BJ (cell line): ENCODE measurements around the gene CCDC148. TPM values are rescaled to one million over a fixed set of nuclear protein-coding genes. Genes with fewer than 3 reads are reported as not detected.

Experiments
- CTCF ChIA-PET: fragments of 350-600 bp; formaldehyde crosslinking; extraction: SDS; loops from one replicate; lab custom pipeline; 2021; ENCODE audit warnings: antibody characterized with exemption, inconsistent platforms; lab: Yijun Ruan, JAX
- POLR2A ChIA-PET: fragments of 300-600 bp; sonication (Branson Sonifier 250); formaldehyde crosslinking; extraction: SDS; loops from one replicate; lab custom pipeline; 2021; ENCODE audit warnings: antibody characterized with exemption; lab: Charles Lee
- DNase-seq: peaks from one replicate; pipeline ENCODE4 v3.0.0-alpha.2; 2011; ENCODE audit warnings: low read depth
- H3K27me3 ChIP-seq: 2 replicates; pipeline ENCODE4 v1.6.0; 2011; ENCODE audit warnings: low read length; ENCODE audit not compliant: control insufficient read depth, insufficient read depth
- H3K36me3 ChIP-seq: 2 replicates; pipeline ENCODE4 v1.5.1; 2011; ENCODE audit warnings: low read length; ENCODE audit not compliant: control insufficient read depth, insufficient read depth
- H3K4me3 ChIP-seq: 2 replicates; pipeline ENCODE4 v1.5.1; 2011; ENCODE audit warnings: low read depth, mild to moderate bottlenecking, control low read depth, low read length
- CTCF ChIP-seq: IDR thresholded peaks from 2 replicates; pipeline ENCODE4 v1.5.1; 2011; ENCODE audit warnings: low read depth, mild to moderate bottlenecking, control low read depth, inconsistent platforms, low read length, moderate library complexity; ENCODE audit not compliant: insufficient read depth
- polyA plus RNA-seq: library from polyadenylated mRNA; depleted of rRNA; stranded (reverse); fragments of >200 nt; gene quantifications from 2 replicates; pipeline ENCODE4 v1.2.3, GENCODE V29; 2011

CCDC148 gene
- polyA plus RNA-seq, 1 experiment, result 0.75 TPM

GRCh38 chr2:158221063-158222020 lies 235.2 kb downstream of the CCDC148 start:
- Histone ChIP-seq H3K4me3 (no peak overlapping the region), H3K36me3 (no peaks in the 10 kb centered on the region), H3K27me3 (no peaks in the 10 kb centered on the region)
- DNase-seq, result no peak
- ChIA-PET CTCF (no interaction called here), POLR2A (no interaction called here)
- no peak for TF ChIP-seq CTCF

GRCh38 chr2:158217593-158217992 lies 239.0 kb downstream of the CCDC148 start:
- POLR2A ChIA-PET, result no interaction called here
- TF ChIP-seq CTCF, result no peak
- no peak for DNase-seq
- CTCF ChIA-PET, result no interaction called here
- H3K27me3 ChIP-seq, result no peaks in the 10 kb centered on the region
- H3K4me3 ChIP-seq, result no peak overlapping the region
- H3K36me3 ChIP-seq, result no peaks in the 10 kb centered on the region

GRCh38 chr2:158214431-158214830 lies 242.1 kb downstream of the CCDC148 start:
- no peak overlapping the region for H3K4me3 ChIP-seq
- no peak for DNase-seq
- no peaks in the 10 kb centered on the region for H3K27me3 ChIP-seq
- ChIA-PET CTCF (interaction anchor here (0.7 to 1.1 kb wide), 2 partner anchors 16 to 531 kb away, joined by 3 to 4 read pairs; no protein-coding TSS in a partner anchor), POLR2A (no interaction called here)
- no peak for TF ChIP-seq CTCF
- H3K36me3 ChIP-seq, result no peaks in the 10 kb centered on the region

- no peaks in the 10 kb centered on the region for H3K27me3 ChIP-seq
- H3K4me3 ChIP-seq, result no peak overlapping the region
- TF ChIP-seq CTCF, result no peak
- ChIA-PET CTCF (no interaction called here), POLR2A (no interaction called here)
- H3K36me3 ChIP-seq, result no peaks in the 10 kb centered on the region
- DNase-seq, result no peak
Observed at GRCh38 chr2:158213773-158214172, 242.8 kb downstream of the CCDC148 start.

- Histone ChIP-seq H3K4me3 (no peak overlapping the region), H3K27me3 (no peaks in the 10 kb centered on the region), H3K36me3 (no peaks in the 10 kb centered on the region)
- CTCF ChIA-PET, result interaction anchor here (0.6 kb wide), 1 partner anchor 235 kb away, joined by 5 read pairs; no protein-coding TSS in a partner anchor
- TF ChIP-seq CTCF, result no peak
- POLR2A ChIA-PET, result no interaction called here
- DNase-seq, result no peak
Observed at GRCh38 chr2:158212301-158212700, 244.3 kb downstream of the CCDC148 start.
